Immature natural killer cell (primary cell): ENCODE data around the gene MICALL2. TPM values are rescaled to one million over a fixed set of nuclear protein-coding genes. Genes with fewer than 3 reads are reported as not detected.

Source experiments
- DNase-seq, 3 donors: peaks; one replicate each; pipeline ENCODE4 v3.0.0; 2022; ENCODE audit warnings: mixed read lengths in 1 of 3
- H3K27ac Mint-ChIP-seq, 6 donors: one replicate each; pipeline ENCODE4 v1.8.0; 2020; ENCODE audit warnings: mixed read lengths in 6 of 6, mild to moderate bottlenecking in 5 of 6, inconsistent platforms in 4 of 6, moderate library complexity in 3 of 6
- H3K27me3 Mint-ChIP-seq, 3 donors: one replicate each; pipeline ENCODE4 v1.8.0; 2020 to 2021; ENCODE audit warnings: low read depth in 3 of 3, mild to moderate bottlenecking in 3 of 3, mixed read lengths in 3 of 3, moderate library complexity in 3 of 3, inconsistent platforms in 1 of 3
- H3K36me3 Mint-ChIP-seq, 3 donors: one replicate each; pipeline ENCODE4 v1.8.0; 2020; ENCODE audit warnings: mixed read lengths in 3 of 3, inconsistent platforms in 2 of 3, mild to moderate bottlenecking in 2 of 3
- H3K4me1 Mint-ChIP-seq, 2 donors: one replicate each; pipeline ENCODE4 v1.8.0; 2020; ENCODE audit warnings: inconsistent platforms in 2 of 2, mild to moderate bottlenecking in 2 of 2, mixed read lengths in 2 of 2, moderate library complexity in 1 of 2
- H3K4me3 Mint-ChIP-seq, 5 donors: one replicate each; pipeline ENCODE4 v1.8.0; 2020; ENCODE audit warnings: mild to moderate bottlenecking in 5 of 5, mixed read lengths in 5 of 5, inconsistent platforms in 3 of 5, moderate library complexity in 3 of 5
- H3K9me3 Mint-ChIP-seq, 6 donors: one replicate each; pipeline ENCODE4 v1.8.0; 2020; ENCODE audit warnings: mild to moderate bottlenecking in 6 of 6, mixed read lengths in 6 of 6, inconsistent platforms in 4 of 6, moderate library complexity in 3 of 6
- polyA plus RNA-seq, 3 donors: library from polyadenylated mRNA; unstranded; fragments of 300-500 nt; fragmentation: Illumina TruSeq; gene quantifications; one replicate each; pipeline ENCODE4 v1.2.3, GENCODE V29; 2021

The MICALL2 gene
- polyA plus RNA-seq, 3 donors from 2014 or later = 0.10 to 0.50 TPM; not detected in 1

GRCh38 chr7:1385086-1385808 is 74.0 kb downstream of the MICALL2 start:
- DNase-seq = no peak
- peaks cover 5 to 12% (median 9%) of the 10 kb centered on the region in 3 donors for H3K27me3 Mint-ChIP-seq
- peaks cover 0 to 2% (median 0%) of the 10 kb centered on the region in 6 donors for H3K9me3 Mint-ChIP-seq
- no peak overlapping the region for H3K4me3 Mint-ChIP-seq
- no peak overlapping the region for H3K27ac Mint-ChIP-seq
- H3K36me3 Mint-ChIP-seq = peaks cover 0 to 5% (median 0%) of the 10 kb centered on the region in 3 donors
- H3K4me1 Mint-ChIP-seq = peaks cover 0 to 1% of the 10 kb centered on the region in 2 donors

Other genes with a start within 250 kb of the MICALL2 start
- not detected for gene UNCX, start 226.6 kb downstream of the MICALL2 start, polyA plus RNA-seq
- gene INTS1, start 44.9 kb upstream of the MICALL2 start, polyA plus RNA-seq = 10 to 100 TPM in 2 of 3 donors, 1 to 10 TPM in 1; 5.2 to 33.6 (median 11.0) TPM
- under 1 TPM; 0.06 to 0.86 (median 0.76) TPM for gene MAFK, start 71.2 kb upstream of the MICALL2 start, polyA plus RNA-seq
- gene TMEM184A, start 96.7 kb upstream of the MICALL2 start, polyA plus RNA-seq = not detected
- 10 to 100 TPM; 56.3 to 71.0 (median 61.9) TPM for gene PSMG3, start 110.6 kb upstream of the MICALL2 start, polyA plus RNA-seq
- under 1 TPM in 1 of 3 donors, not detected in 2; 0.08 TPM for gene ELFN1, start 210.8 kb upstream of the MICALL2 start, polyA plus RNA-seq